ENCODE measurements around the gene RIMS4.

DNA sequence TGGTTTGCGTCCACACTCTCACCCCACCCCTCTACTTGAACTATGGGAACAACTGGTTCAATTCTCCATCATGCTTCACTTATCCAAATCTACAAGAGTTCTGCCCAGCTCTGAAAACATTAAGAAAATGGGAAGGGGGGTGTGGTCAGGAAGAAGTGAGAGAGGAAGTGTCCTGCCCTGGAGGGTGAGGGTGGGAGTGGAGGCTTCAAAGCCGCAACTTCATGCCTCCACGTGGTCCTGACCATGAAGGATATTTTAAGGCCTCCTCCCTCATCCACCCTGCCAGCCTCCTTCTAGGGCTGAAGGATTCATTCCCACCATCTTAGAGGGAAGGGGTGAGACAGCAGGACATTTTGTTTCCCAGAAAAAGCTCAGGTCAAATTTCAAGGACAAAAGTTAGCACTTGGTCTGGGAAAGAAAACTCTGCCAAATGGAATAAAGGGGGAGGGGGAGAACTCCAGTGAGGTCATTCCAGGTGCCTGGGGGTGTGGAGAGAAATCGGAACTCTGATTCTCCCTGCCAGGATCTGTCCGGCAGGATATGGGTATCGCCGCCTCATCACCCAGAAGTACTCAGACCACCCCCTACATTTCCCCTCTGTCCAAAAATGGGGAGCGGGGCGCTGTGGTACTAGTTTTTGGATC lies 4.9 kb downstream of the RIMS4 start:
- no peak for TF ChIP-seq POLR2A (IDR thresholded peaks at IDR 0.05)
- TF ChIP-seq, protein P1, sequence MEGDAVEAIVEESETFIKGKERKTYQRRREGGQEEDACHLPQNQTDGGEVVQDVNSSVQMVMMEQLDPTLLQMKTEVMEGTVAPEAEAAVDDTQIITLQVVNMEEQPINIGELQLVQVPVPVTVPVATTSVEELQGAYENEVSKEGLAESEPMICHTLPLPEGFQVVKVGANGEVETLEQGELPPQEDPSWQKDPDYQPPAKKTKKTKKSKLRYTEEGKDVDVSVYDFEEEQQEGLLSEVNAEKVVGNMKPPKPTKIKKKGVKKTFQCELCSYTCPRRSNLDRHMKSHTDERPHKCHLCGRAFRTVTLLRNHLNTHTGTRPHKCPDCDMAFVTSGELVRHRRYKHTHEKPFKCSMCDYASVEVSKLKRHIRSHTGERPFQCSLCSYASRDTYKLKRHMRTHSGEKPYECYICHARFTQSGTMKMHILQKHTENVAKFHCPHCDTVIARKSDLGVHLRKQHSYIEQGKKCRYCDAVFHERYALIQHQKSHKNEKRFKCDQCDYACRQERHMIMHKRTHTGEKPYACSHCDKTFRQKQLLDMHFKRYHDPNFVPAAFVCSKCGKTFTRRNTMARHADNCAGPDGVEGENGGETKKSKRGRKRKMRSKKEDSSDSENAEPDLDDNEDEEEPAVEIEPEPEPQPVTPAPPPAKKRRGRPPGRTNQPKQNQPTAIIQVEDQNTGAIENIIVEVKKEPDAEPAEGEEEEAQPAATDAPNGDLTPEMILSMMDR (IDR thresholded peaks at IDR 0.05): no peak

All from testis (tissue), 2 donors.